HepG2 (cell line): Measurements from ENCODE around the gene NES. TPM values are rescaled to one million over a fixed set of nuclear protein-coding genes. Genes with fewer than 3 reads are reported as not detected.

Experiments
- ATAC-seq: fragments of 200-7000 bp; cut with Tn5 transposase; 3 replicates; pipeline ENCODE4 v1.9.1; 2020; ENCODE audit warnings: mild to moderate bottlenecking, moderate library complexity
- BruUV-seq: library from RNA; stranded (reverse); fragments of 400-500 nt; replicated peaks from 2 replicates; lab custom pipeline; 2021; lab: Mats Ljungman, UMichigan
- CTCF ChIA-PET: fragments of 300-600 bp; formaldehyde crosslinking; extraction: SDS; loops from one replicate; lab custom pipeline; 2021; ENCODE audit warnings: low total read pairs, inconsistent platforms, low intra/inter-chr PET ratio; lab: Yijun Ruan, JAX
- POLR2A ChIA-PET: fragments of 350-600 bp; sonication (Branson Sonifier 250); formaldehyde crosslinking; loops from one replicate; lab custom pipeline; 2020; ENCODE audit warnings: antibody characterized with exemption, inconsistent platforms; lab: Yijun Ruan, JAX
- DNase-seq: peaks from one replicate; pipeline ENCODE4 v3.0.0-alpha.2; 2015; ENCODE audit warnings: low spot score
- FAIRE-seq: peaks from 3 replicates; lab custom pipeline; 2011; peaks lifted over from hg19 to GRCh38; lab: Jason Lieb, UNC
- H2AFZ ChIP-seq: one replicate; pipeline ENCODE4 v1.6.1; 2011; ENCODE audit warnings: low read length, inconsistent platforms
- H3K27ac ChIP-seq: fragments of 300-600 bp; 3 replicates; pipeline ENCODE4 v1.8.0; 2011; ENCODE audit warnings: mixed run types, mild to moderate bottlenecking, mixed read lengths, low read length, inconsistent platforms; ENCODE audit not compliant: insufficient read depth; ENCODE audit errors: extremely low read length
- H3K27me3 ChIP-seq, 2 experiments: fragments of 200-600 bp in 1 of 2; 2 replicates in 1 of 2; 3 replicates in 1 of 2; pipeline versions ENCODE4 v1.6.0 to v1.8.0; 2011; ENCODE audit warnings: low read length in 2 of 2, mild to moderate bottlenecking in 2 of 2, moderate library complexity in 2 of 2, inconsistent platforms in 1 of 2; ENCODE audit not compliant: insufficient read depth in 2 of 2, control insufficient read depth in 1 of 2
- H3K36me3 ChIP-seq, 2 experiments: fragments of 200-600 bp in 1 of 2; replicated peaks in 1 of 2; 2 replicates in 1 of 2; 3 replicates in 1 of 2; pipeline versions ENCODE4 v1.5.1 to v1.8.0; 2011; ENCODE audit warnings: low read length in 2 of 2, inconsistent platforms in 1 of 2; ENCODE audit not compliant: insufficient read depth in 2 of 2, control insufficient read depth in 1 of 2
- H3K4me1 ChIP-seq: 2 replicates; pipeline ENCODE4 v1.5.1; 2012; ENCODE audit warnings: low read length, inconsistent platforms; ENCODE audit not compliant: insufficient read depth
- H3K4me2 ChIP-seq: 2 replicates; pipeline ENCODE4 v1.6.0; 2011; ENCODE audit warnings: low read depth, low read length, inconsistent platforms
- H3K4me3 ChIP-seq, 3 experiments: fragments of 200-600 bp in 1 of 3; sonication (generic), shearing (Covaris generic) in 1 of 3; replicated peaks in 1 of 3; 2 replicates each; pipeline ENCODE4 v1.5.1; 2011 to 2016; ENCODE audit warnings: low read length in 3 of 3, inconsistent platforms in 2 of 3, low read depth in 2 of 3, mild to moderate bottlenecking in 2 of 3, control low read depth in 1 of 3, mixed read lengths in 1 of 3; ENCODE audit not compliant: insufficient read depth in 1 of 3
- H3K79me2 ChIP-seq: one replicate; pipeline ENCODE4 v1.6.1; 2011; ENCODE audit warnings: low read length, inconsistent platforms; ENCODE audit not compliant: insufficient read depth
- H3K9ac ChIP-seq: 2 replicates; pipeline ENCODE4 v1.6.0; 2011; ENCODE audit warnings: mild to moderate bottlenecking, low read depth, low read length, inconsistent platforms; ENCODE audit not compliant: insufficient read depth
- H3K9me3 ChIP-seq: 2 replicates; pipeline ENCODE4 v1.5.1; 2012; ENCODE audit warnings: mild to moderate bottlenecking, low read length
- H4K20me1 ChIP-seq: 2 replicates; pipeline ENCODE4 v1.6.0; 2011; ENCODE audit warnings: inconsistent platforms, mild to moderate bottlenecking, low read length, moderate library complexity; ENCODE audit not compliant: insufficient read depth
- ZBTB25 ChIP-seq: IDR thresholded peaks from 2 replicates; pipeline ENCODE4 v1.6.1; 2018; ENCODE audit warnings: missing genetic modification reagents
- ZNF580 ChIP-seq: IDR thresholded peaks from 2 replicates; pipeline ENCODE4 v1.6.1; 2016; ENCODE audit warnings: low read depth, borderline replicate concordance
- WGBS: methylation state at CpG from one replicate; pipeline ENCODE4 v1.1.6; 2017; ENCODE audit warnings: low lambda C conversion rate; 5-methylcytosine and 5-hydroxymethylcytosine counted together
- in situ Hi-C: cut with HindIII; loops from 2 replicates; pipeline ENCODE4 v1.10.0; 2017; ENCODE audit warnings: low pct_unique_long_range_greater_than_20kb; ENCODE audit not compliant: extremely low pct_ligation_motif_present
- intact Hi-C: fragments of 100-400 bp; cut with micrococcal nuclease; formaldehyde crosslinking; loops from one replicate; pipeline ENCODE4 v1.10.0; 2022; ENCODE audit not compliant: unreplicated experiment
- polyA plus RNA-seq, 8 experiments: library from polyadenylated mRNA; depleted of rRNA in 3 of 8; stranded (reverse) in 7 of 8; unstranded in 1 of 8; fragments of >200 nt; fragmentation: Illumina TruSeq in 4 of 8; extraction: Trizol in 4 of 8; gene quantifications; 2 replicates each; pipeline versions ENCODE4 v1.2.1 to v1.2.3, GENCODE V29; 2011 to 2016; ENCODE audit warnings: low read depth in 4 of 8, missing spikeins in 1 of 8, mixed read lengths in 1 of 8; ENCODE audit not compliant: insufficient read depth in 1 of 8
- total RNA-seq, 5 experiments: library from RNA; depleted of rRNA; stranded (reverse); fragments of >200 nt; fragmentation: Illumina TruSeq; extraction: Trizol; gene quantifications; 2 replicates each; pipeline ENCODE4 v1.2.3, GENCODE V29; 2016; ENCODE audit warnings: low read depth in 1 of 5

The NES gene
- total and polyA plus RNA-seq, 2 of the 13 experiments (the other 11 are each of a cell fraction or from before 2014, with no cell fraction given) = 1.7 to 16.6 TPM

GRCh38 chr1:156675210-156676113 lies 1.7 kb downstream of the NES start:
- no peak for FAIRE-seq
- DNase-seq = no peak
- 69% methylated on average over 13 of the region's 18 CpGs for WGBS
- Histone ChIP-seq H3K4me2 (peak overlapping the region; percentile 81), H3K9ac (peak overlapping the region; percentile 41; the same call in 1 of the 2 replicates), H2AFZ (no peak overlapping the region), H4K20me1 (no peaks in the 10 kb centered on the region), H3K9me3 (no peaks in the 10 kb centered on the region), H3K4me3 (peak overlapping the region; percentile 34 to 63 (median 58); a peak in 5 of 6 replicates), H3K27ac (no peak overlapping the region), H3K36me3 (no peaks in the 10 kb centered on the region), H3K4me1 (peaks cover 49% of the 10 kb centered on the region), H3K27me3 (peaks cover 2 to 20% of the 10 kb centered on the region in 2 experiments), H3K79me2 (peaks cover 2% of the 10 kb centered on the region)
- intact Hi-C loops (loop anchor here (2.0 kb wide), 1 partner anchor 49 kb away; no protein-coding TSS in a partner anchor), in situ Hi-C loops (no loop called here)
- ChIA-PET POLR2A (interaction anchor here (0.6 to 9.1 kb wide), 4 partner anchors 13 to 305 kb away, joined by 4 to 189 read pairs (median 6); partner anchors contain the start of gene MRPL24), CTCF (interaction anchor here (5.1 kb wide), 1 partner anchor 17 kb away, joined by 166 read pairs; no protein-coding TSS in a partner anchor)
- ATAC-seq = peak; percentile 12
- BruUV-seq = no TSS peak
- no peak for TF ChIP-seq ZBTB25 (CRISPR knock-in tag)
- TF ChIP-seq ZNF580 (CRISPR knock-in tag) = no peak
